CD4-positive, alpha-beta T cell treated with Interleukin-15 for 4 hours (primary cell): Measurements from ENCODE around the gene SMARCD2.

Experiments
- DNase-seq: peaks from one replicate; pipeline ENCODE4 v3.0.0-alpha.2; 2020; ENCODE audit warnings: low spot score

SMARCD2 gene

DNA sequence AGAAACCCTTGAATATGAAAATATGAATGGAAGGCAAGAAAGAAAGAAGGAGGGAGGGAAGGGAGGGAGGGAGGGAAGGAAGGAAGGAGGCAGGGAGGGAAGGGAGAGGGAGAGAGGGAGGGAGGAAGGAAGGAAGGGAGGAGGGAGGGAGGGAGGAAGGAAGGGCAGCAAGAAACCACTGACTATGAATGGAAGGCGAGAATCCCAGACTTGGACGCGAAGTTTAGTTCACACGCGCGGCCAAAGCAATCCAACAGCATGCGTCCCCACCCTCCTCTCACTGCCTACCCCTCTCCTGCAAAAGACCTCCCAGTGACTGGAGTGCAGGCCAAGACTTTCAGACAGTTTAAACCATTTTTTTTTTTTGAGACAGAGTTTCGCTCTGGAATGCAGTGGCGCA, 7.9 kb upstream of the SMARCD2 start:
- no peak for DNase-seq

GRCh38 chr17:63848834-63849689, 6.6 kb upstream of the SMARCD2 start:
- peak; percentile 92 for DNase-seq

GRCh38 chr17:63847525-63848249, 5.2 kb upstream of the SMARCD2 start:
- no peak for DNase-seq

DNA sequence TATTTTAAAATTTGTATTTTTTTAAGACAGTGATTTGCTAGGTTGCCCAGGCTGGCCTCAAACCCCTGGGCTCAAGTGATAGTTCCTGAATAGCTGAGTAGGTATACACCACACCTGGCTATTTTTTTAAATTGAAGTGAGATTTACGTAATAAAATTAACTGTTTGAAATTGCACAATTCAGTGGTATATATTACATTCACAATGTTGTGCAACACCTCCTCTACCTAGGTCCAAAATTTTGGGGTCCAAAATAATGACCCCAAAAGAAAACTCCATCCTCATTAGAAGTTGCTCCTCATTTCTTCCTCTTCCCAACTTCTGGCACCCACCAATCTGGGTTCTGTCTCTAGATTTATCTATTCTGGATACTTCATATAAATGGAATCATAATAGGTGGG, 3.0 kb upstream of the SMARCD2 start:
- DNase-seq = no peak

DNA sequence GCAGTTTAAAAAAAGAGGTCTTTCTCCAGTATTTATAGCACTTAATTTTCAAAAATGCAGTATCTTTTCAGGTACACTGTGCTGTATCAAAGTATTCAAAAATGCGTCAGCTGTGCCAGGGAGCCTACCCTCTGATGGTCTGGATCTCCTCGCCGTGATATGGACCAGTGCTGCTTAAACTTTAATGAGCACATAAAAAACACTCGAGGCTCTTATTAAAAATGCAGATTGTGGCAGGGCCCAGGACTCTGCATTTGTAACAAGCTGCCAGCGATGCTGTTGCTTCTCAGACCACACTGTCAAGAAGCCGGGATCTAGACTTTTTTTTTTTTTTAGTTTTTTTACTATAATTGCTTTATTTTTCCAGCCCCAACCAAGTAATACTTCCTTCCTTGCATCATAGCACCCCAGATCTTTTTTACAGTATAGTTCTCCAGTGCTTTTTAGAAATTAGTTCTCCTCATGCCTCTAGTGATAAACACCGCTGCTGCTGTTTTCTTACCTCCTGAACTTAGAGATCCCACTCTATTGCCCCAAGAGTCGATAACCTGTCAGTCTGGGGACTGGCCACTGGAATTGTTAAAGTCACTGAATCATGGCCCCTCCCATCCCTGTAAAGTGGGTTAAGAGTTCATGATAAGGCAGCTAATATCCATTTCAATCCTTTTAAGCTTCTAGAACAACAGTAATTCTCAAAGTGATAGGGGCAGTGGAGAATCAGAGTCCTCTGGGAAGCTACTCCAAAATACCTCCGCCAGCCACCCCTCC, 1.6 kb upstream of the SMARCD2 start:
- DNase-seq = no peak

GRCh38 chr17:63843387-63843888, 953 bp upstream of the SMARCD2 start:
- peak; percentile 21 for DNase-seq

DNA sequence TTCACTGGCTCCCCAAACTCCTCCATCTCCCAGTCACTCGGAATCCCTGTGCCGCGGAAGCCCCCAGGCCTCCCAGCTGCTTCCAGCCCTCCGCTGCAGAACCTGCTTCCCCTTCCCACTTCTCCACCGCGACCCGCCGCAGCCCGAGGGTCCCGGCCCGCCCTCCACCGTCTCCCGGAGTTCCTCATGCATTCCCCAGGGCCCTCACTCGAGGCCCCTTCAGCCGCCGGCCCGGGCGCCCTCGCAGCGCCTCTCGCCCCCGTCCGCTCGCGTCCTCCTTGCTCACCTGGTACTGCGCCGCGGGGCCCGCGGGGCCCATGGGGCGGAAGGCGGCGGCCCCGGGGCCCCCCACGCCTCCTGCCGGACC, 329 bp downstream of the SMARCD2 start:
- no peak for DNase-seq

DNA sequence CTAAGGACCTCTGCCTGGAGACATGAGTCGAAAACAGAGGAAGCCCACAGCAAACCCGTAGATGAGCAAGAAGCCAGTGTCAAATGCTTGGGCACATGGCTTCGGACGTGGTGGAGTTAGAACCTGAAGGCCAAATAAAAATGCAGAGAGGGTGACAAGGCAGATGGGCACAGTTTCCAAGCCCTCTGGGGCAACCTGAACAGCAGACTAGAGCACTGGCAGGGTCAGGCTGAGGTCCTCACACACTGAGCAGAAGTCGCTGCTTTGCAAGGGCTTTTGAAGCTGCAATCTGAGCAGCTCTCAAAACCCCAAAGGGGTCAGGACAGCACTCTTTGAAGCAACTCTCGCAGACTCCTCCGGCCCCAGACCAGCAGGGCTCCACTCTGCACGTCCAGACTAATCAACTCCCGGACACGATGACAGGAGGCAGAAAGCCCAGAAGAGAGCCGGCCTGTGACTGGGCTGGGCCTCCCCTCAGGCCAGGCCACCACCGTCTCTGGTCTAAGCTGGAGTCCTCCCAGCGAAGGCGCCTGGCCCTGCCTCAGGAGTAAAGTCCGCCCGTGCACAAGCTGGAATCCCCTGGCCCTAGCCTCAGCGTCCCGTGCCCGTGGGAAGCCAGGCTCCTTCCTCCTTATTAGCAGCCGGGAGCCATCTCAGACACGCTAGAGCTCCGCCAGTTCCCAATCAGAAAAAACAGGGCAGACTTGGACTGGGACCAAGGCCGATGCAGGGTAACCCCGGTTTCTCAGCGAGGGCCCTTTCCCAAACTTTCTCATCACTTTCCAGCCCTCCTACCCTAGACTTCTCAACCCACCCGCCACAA, 924 bp downstream of the SMARCD2 start:
- no peak for DNase-seq

DNA sequence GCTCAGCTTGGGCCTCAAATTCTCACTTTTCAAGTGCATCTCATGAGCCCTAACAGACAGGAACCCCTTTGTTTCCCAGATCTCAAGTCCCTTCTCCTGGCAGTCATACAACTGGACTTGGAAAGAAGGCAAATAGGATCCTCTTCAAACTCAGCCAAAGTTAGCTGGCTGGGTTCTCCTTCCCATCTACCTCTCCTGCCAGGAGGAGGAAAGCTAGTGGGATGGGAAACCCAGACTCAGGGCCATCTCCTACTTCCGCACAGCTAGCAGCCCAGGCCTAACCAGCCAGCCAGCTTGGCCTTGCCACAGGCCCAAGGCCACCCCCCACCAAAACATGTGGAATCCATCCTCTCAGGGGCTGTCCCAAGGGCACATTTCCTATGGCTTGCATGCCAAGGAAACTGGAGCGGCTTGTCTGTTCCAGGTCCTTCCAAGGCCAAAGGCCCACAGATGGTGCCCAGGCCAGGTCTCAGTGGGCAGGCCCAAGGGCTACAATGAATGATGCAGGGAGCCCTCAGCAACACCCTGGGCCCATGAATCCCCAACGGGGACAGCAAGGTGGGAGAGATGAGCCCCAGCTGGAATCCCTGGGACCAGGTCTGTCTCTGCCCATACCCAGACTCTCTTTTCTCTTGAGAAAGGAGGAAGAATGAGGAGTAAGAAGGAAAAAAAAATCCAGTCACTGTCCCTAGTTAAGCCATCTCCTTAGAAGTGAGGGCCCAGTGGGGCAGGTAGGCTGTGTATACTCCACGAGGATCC, 1.7 kb downstream of the SMARCD2 start:
- no peak for DNase-seq

- DNase-seq = no peak
Observed at GRCh38 chr17:63838631-63839171, 3.8 kb downstream of the SMARCD2 start.

DNA sequence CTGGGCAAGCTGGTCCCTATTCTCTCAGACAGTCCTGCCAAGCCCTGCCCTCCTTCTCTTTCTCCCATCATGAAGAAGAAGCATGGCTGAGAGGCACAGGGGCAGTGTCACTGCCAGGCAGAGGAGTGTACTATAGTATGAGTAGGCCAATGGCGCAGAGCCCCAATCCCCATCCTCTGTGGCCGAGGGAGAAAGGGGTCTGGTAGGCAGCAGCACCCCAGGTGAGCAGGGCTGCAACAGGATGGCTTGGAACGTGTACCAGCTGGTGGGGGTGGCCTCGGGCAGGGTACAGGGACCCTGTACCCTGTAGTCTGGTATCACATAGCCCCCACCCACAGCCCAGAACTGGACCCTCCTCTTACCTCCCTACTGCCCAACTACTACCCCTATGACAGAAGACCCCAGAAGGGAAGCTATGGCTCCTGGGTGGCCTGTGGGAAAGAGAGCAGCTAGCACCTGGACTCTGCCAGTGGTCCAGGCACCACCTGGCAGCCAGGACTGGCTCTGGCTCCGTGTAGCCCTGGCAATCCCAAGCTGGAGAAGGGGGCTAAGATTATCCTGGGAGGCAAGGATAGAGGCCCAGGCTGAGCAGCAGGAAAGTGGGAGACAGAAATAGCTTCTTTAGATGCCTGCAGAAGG, 4.4 kb downstream of the SMARCD2 start:
- DNase-seq = no peak

- no peak for DNase-seq
Observed at GRCh38 chr17:63837480-63837879, 5.0 kb downstream of the SMARCD2 start.

DNA sequence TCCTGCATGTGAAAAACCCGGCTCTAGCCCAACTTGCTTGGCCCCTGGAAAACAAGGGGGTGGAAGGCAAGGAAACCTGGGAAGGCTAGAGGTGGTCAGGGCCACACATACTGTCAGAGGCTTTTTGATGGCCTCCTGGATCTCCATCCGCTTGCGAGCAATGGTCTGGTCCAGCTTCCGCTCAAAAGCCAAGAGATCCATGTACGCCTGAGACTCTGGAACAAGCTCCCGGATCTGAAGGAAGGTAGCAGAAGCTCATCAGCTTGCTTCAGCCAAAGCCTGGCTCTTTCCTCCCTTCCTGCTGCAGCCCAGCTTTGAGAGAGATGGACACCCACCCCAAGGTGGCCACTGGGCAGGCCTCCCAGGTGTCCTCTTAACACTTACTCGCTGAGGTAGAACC, 5.7 kb downstream of the SMARCD2 start:
- DNase-seq = no peak

DNA sequence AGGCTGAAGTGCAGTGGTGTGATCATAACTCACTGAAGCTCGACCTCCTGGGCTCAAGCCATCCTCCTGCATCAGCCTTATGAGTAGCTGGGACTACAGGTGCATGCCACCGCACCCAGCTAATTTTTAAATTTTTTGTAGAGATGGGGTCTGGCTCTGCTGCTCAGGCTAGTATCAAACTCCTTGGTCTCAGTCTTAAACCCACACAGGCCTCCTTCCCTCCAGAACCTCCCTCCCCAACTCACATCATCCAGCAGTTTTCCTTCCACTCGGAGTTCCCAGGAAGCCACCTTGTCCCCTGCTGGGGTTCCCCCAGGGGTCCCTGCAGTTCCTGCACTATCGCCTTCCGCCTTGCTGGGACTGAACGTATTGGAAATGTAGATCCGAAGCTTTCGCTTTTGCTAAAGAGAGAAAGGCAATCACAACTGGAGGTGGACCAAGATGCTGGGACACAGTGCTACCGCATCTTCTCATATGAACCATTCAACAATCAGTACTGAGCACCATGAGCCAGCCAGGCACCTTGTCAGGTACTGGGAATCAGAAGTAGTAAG, 7.2 kb downstream of the SMARCD2 start:
- DNase-seq = no peak

GRCh38 chr17:63834431-63835166, 7.9 kb downstream of the SMARCD2 start:
- peak; percentile 69 for DNase-seq

DNA sequence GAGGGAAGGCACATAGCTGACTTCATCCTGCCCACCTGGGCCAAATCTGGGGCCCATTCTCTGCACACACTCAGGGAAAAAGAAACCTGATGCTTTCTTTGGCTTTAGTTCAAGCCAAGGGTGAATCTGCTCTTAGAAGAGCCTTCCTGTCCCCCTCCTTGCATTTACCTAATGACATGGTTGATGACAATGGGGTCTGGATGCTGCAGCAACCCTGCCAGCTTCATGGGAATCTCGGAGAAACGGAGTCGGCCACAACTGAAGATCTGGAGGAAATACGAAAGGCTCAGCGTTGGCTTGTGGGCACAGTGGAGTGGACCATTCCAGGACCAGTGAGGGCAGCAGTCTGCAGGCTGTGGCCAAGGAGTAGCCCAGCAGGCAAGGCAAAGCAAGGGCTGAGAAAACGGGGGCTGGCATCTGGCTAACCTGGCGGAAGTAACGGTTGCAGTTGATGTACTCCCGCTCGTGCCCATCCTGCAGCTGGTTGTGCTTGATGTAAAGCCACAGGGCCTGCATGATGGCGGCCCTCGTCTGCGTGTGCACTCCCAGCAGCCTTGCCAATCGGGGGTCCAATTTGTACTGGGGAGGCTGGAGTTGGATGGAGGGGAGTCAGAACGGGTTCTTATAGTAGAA, 8.6 kb downstream of the SMARCD2 start:
- no peak for DNase-seq

DNA sequence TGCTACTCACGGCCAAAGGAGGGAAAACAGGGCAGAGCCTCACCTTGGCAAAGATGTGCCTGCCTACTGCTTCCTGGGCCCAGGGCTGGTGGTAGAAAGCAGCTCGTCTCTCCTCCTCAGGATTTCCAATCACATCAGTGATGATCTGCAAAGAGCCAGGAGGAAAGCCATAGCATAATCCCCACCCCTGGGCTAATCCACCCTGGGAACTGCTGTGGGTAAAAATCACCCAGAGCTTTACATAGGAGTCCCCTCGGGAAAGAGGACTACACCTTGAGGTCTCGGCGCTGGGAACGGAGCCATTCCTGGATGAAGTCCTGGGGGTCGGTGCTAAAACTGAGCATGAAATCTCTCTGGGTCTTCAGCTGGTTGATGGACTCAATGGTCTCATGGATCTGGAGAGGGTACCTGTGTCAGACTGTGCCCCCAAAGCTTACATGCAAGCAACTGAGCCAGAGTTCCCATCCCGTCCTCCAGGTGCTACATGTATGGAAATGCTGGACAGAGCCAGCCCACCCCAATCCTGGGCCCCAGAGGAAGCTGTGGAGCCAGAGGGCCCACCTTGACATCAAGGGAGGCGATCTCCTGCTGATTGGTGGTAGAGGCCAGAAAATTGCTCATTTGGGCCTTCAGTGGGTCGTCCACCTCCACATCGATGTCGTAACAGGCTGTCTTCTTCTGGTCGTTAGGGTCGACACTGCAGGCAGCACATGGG, 9.3 kb downstream of the SMARCD2 start:
- DNase-seq = no peak

DNA sequence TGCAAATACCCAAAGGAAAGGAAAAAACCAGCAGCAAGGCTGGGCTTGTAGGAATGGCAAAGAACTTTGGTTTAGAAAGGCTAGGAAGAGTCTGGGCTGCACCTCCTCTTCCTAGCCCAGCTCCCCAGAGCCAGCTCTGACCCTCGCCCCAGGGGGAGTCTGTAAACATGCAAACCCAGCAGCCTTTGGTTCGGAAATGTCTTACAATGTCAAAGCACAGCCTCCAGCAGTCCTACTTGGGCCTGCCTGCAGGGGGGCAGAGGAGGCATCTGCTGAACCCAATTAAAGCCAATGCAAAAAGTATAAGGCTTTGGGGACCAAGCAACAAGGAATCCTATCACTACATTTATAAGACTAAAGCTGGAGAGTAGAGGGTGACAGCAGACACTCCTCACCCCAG, 10.0 kb downstream of the SMARCD2 start:
- DNase-seq = no peak
